ENCODE measurements around the gene NPAS4. TPM values are rescaled to one million over a fixed set of nuclear protein-coding genes. Genes with fewer than 3 reads are reported as not detected.

NPAS4 gene
- polyA plus RNA-seq, 1 of the 3 experiments (the other 2 are of a cell fraction): 0.03 TPM

GRCh38 chr11:66465373-66466224 is 44.8 kb downstream of the NPAS4 start:
- CTCF ChIA-PET: interaction anchor here (0.7 to 4.2 kb wide), 4 partner anchors 26 to 81 kb away, joined by 3 to 20 read pairs (median 12); partner anchors contain the start of gene MRPL11

More at GRCh38 chr11:66465373-66466224, 44.8 kb downstream of the NPAS4 start:
- no peaks in the 10 kb centered on the region for H3K36me3 ChIP-seq (replicated peaks in 1 of 2; ENCODE audit: control insufficient read depth in 1 of 2, insufficient read depth in 2 of 2, low read length in 1 of 2)
- peak overlapping the region; percentile 71; the same call in 1 of the 2 replicates for H3K9ac ChIP-seq
- H3K27ac ChIP-seq (ENCODE audit: low read depth in 2 of 2, low read length in 1 of 2): no peak overlapping the region; a peak in 1 of 4 replicates
- TF ChIP-seq JUND (IDR thresholded peaks at IDR 0.05) (no peak), POLR2AphosphoS5 (IDR thresholded peaks at IDR 0.05; ENCODE audit: low read depth, low read length) (no peak), SMC3 (IDR thresholded peaks at IDR 0.05; ENCODE audit: low read depth, low read length) (no peak), FOXJ3 (CRISPR knock-in tag; IDR thresholded peaks at IDR 0.05) (no peak), MAX (IDR thresholded peaks at IDR 0.05; ENCODE audit: low read depth) (no peak), EZH2phosphoT487 (IDR thresholded peaks at IDR 0.05; ENCODE audit: borderline replicate concordance, low read depth) (no peak), MXI1 (IDR thresholded peaks at IDR 0.05; ENCODE audit: low read depth, low read length) (no peak), YY1 (IDR thresholded peaks at IDR 0.05; ENCODE audit: low read depth) (no peak), MEF2A (IDR thresholded peaks at IDR 0.05; ENCODE audit: borderline replicate concordance, low read depth) (no peak), IRF3 (IDR thresholded peaks at IDR 0.05; ENCODE audit: low read depth, low read length) (no peak)
- TF ChIP-seq, protein P1, sequence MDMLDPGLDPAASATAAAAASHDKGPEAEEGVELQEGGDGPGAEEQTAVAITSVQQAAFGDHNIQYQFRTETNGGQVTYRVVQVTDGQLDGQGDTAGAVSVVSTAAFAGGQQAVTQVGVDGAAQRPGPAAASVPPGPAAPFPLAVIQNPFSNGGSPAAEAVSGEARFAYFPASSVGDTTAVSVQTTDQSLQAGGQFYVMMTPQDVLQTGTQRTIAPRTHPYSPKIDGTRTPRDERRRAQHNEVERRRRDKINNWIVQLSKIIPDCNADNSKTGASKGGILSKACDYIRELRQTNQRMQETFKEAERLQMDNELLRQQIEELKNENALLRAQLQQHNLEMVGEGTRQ (IDR thresholded peaks at IDR 0.05; ENCODE audit: borderline replicate concordance, low read depth, low read length): no peak
- TF ChIP-seq, protein P2, sequence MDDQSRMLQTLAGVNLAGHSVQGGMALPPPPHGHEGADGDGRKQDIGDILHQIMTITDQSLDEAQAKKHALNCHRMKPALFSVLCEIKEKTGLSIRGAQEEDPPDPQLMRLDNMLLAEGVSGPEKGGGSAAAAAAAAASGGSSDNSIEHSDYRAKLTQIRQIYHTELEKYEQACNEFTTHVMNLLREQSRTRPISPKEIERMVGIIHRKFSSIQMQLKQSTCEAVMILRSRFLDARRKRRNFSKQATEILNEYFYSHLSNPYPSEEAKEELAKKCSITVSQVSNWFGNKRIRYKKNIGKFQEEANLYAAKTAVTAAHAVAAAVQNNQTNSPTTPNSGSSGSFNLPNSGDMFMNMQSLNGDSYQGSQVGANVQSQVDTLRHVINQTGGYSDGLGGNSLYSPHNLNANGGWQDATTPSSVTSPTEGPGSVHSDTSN (IDR thresholded peaks at IDR 0.05): no peak
- H3K4me3 ChIP-seq (ENCODE audit: low read depth in 2 of 2, low read length in 1 of 2): peak overlapping the region; percentile 76
- WGBS (ENCODE audit: low lambda C conversion rate): 63% methylated on average over 16 of the region's 19 CpGs
- peak overlapping the region; percentile 95 for H3K4me2 ChIP-seq
- H4K20me1 ChIP-seq (ENCODE audit: insufficient read depth): no peaks in the 10 kb centered on the region
- peak overlapping the region; percentile 94 for H2AFZ ChIP-seq (ENCODE audit: low read depth)
- no peaks in the 10 kb centered on the region for H3K9me3 ChIP-seq
- H3F3A ChIP-seq (replicated peaks; ENCODE audit: insufficient read depth): no peaks in the 10 kb centered on the region
- POLR2A ChIA-PET: interaction anchor here (1.1 to 2.7 kb wide), 3 partner anchors 15 to 27 kb away, joined by 3 to 14 read pairs (median 8); partner anchors contain the start of genes DPP3 and MRPL11
- H3K4me1 ChIP-seq (ENCODE audit: control insufficient read depth in 1 of 2, insufficient read depth in 2 of 2, low read depth in 1 of 2, low read length in 1 of 2): peaks cover 5 to 18% of the 10 kb centered on the region in 2 experiments; a peak in 3 of 4 replicates
- peaks cover 8% of the 10 kb centered on the region; the same call in 1 of the 2 replicates for H3K79me2 ChIP-seq (ENCODE audit: insufficient read depth)
- DNase-seq: no peak
- H3K9me2 ChIP-seq: no peaks in the 10 kb centered on the region
- H3K27me3 ChIP-seq (ENCODE audit: insufficient read depth): no peaks in the 10 kb centered on the region

Data from SK-N-SH (cell line).